Suprapubic skin (tissue), 3 donors: ENCODE measurements around the gene ASPN.

ENCODE experiments used
- POLR2AphosphoS5 ChIP-seq, 3 donors: sonication (generic); formaldehyde crosslinking; IDR thresholded peaks; one replicate each; pipeline ENCODE4 v1.6.1; 2017; ENCODE audit warnings: antibody characterized with exemption in 3 of 3
- TF ChIP-seq, protein P1 (sequence below), 2 donors: fragments of 200-600 bp in 1 of 2; fragments of 450-650 bp in 1 of 2; sonication (generic) in 1 of 2; IDR thresholded peaks; one replicate each; pipeline ENCODE4 v1.5.1; 2016 to 2019; ENCODE audit warnings: antibody characterized with exemption in 2 of 2, mild to moderate bottlenecking in 1 of 2, moderate library complexity in 1 of 2

- TF ChIP-seq POLR2AphosphoS5 (IDR thresholded peaks at IDR 0.05): no peak
- TF ChIP-seq, protein P1, sequence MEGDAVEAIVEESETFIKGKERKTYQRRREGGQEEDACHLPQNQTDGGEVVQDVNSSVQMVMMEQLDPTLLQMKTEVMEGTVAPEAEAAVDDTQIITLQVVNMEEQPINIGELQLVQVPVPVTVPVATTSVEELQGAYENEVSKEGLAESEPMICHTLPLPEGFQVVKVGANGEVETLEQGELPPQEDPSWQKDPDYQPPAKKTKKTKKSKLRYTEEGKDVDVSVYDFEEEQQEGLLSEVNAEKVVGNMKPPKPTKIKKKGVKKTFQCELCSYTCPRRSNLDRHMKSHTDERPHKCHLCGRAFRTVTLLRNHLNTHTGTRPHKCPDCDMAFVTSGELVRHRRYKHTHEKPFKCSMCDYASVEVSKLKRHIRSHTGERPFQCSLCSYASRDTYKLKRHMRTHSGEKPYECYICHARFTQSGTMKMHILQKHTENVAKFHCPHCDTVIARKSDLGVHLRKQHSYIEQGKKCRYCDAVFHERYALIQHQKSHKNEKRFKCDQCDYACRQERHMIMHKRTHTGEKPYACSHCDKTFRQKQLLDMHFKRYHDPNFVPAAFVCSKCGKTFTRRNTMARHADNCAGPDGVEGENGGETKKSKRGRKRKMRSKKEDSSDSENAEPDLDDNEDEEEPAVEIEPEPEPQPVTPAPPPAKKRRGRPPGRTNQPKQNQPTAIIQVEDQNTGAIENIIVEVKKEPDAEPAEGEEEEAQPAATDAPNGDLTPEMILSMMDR (IDR thresholded peaks at IDR 0.05): no peak
These were observed 42.2 kb downstream of the ASPN start for GRCh38 chr9:92439921-92440750.
